Panc1 (cell line): ENCODE measurements around the gene ENO4. TPM values are rescaled to one million over a fixed set of nuclear protein-coding genes. Genes with fewer than 3 reads are reported as not detected.

Experiments used
- ATAC-seq: fragments of 200-7000 bp; cut with Tn5 transposase; 2 replicates; pipeline ENCODE4 v1.9.1; 2020; ENCODE audit warnings: mild to moderate bottlenecking, moderate library complexity
- BruUV-seq: library from RNA; stranded (reverse); fragments of 400-500 nt; replicated peaks from 2 replicates; lab custom pipeline; 2021; lab: Mats Ljungman, UMichigan
- CTCF ChIA-PET: fragments of 300-600 bp; sonication (Branson Sonifier 250); formaldehyde crosslinking; loops from one replicate; lab custom pipeline; 2022; ENCODE audit warnings: antibody characterized with exemption; lab: Charles Lee
- POLR2A ChIA-PET: fragments of 300-600 bp; sonication (Branson Sonifier 250); formaldehyde crosslinking; loops from one replicate; lab custom pipeline; 2022; ENCODE audit warnings: antibody characterized with exemption; lab: Charles Lee
- DNase-seq: peaks from one replicate; pipeline ENCODE4 v3.0.0-alpha.2; 2010; ENCODE audit warnings: low read depth, low spot score
- H3K27ac ChIP-seq: 2 replicates; pipeline ENCODE4 v1.5.1; 2011; ENCODE audit warnings: mild to moderate bottlenecking, low read length, inconsistent platforms
- H3K27me3 ChIP-seq: fragments of 200-500 bp; sonication (Bioruptor generic); 2 replicates; pipeline ENCODE4 v1.6.0; 2014; ENCODE audit warnings: low read length, inconsistent platforms; ENCODE audit not compliant: control insufficient read depth, insufficient read depth
- H3K36me3 ChIP-seq: fragments of 200-500 bp; sonication (Bioruptor generic); 2 replicates; pipeline ENCODE4 v1.5.1; 2014; ENCODE audit warnings: inconsistent platforms, mild to moderate bottlenecking, low read length, moderate library complexity; ENCODE audit not compliant: control insufficient read depth, insufficient read depth
- H3K4me1 ChIP-seq: 2 replicates; pipeline ENCODE4 v1.5.1; 2011; ENCODE audit warnings: inconsistent platforms, mild to moderate bottlenecking, low read length, moderate library complexity; ENCODE audit not compliant: control insufficient read depth, insufficient read depth
- H3K4me3 ChIP-seq, 2 experiments: 2 replicates each; pipeline ENCODE4 v1.5.1; 2011 to 2012; ENCODE audit warnings: low read depth in 2 of 2, low read length in 2 of 2, mild to moderate bottlenecking in 2 of 2, inconsistent platforms in 1 of 2, moderate library complexity in 1 of 2
- H3K9me3 ChIP-seq: fragments of 200-500 bp; sonication (Bioruptor generic); 2 replicates; pipeline ENCODE4 v1.5.1; 2014; ENCODE audit warnings: low read depth, mild to moderate bottlenecking, inconsistent platforms, low read length, moderate library complexity; ENCODE audit not compliant: control insufficient read depth, insufficient read depth
- CTCF ChIP-seq: fragments of 450-650 bp; IDR thresholded peaks from 2 replicates; pipeline ENCODE4 v1.5.1; 2017; ENCODE audit warnings: mild to moderate bottlenecking
- POLR2AphosphoS5 ChIP-seq: IDR thresholded peaks from 2 replicates; pipeline ENCODE4 v1.6.1; 2012; ENCODE audit warnings: mild to moderate bottlenecking, low read depth, low read length, moderate library complexity
- REST ChIP-seq, 2 experiments: IDR thresholded peaks; 2 replicates each; pipeline ENCODE4 v1.6.1; 2011 to 2012; ENCODE audit warnings: low read depth in 2 of 2, control low read depth in 1 of 2, low read length in 1 of 2, mild to moderate bottlenecking in 1 of 2, moderate library complexity in 1 of 2; ENCODE audit not compliant: insufficient read depth in 1 of 2
- SIN3A ChIP-seq: IDR thresholded peaks from 2 replicates; pipeline ENCODE4 v1.6.1; 2012; ENCODE audit warnings: low read depth, mild to moderate bottlenecking, low read length, moderate library complexity, borderline replicate concordance; ENCODE audit not compliant: insufficient read depth
- TCF7L2 ChIP-seq: IDR thresholded peaks from 2 replicates; pipeline ENCODE4 v1.6.1; 2011; ENCODE audit warnings: mild to moderate bottlenecking, low read depth, low read length, inconsistent platforms
- in situ Hi-C: cut with HindIII; loops from 2 replicates; pipeline ENCODE4 v1.10.0; 2016; ENCODE audit warnings: low sequenced_read_pairs, low pct_unique_long_range_greater_than_20kb
- intact Hi-C: fragments of 100-400 bp; cut with micrococcal nuclease; formaldehyde crosslinking; loops from one replicate; pipeline ENCODE4 v1.10.0; 2022; ENCODE audit not compliant: unreplicated experiment
- total RNA-seq: library from RNA; stranded (reverse); gene quantifications from one replicate; pipeline ENCODE4 v1.2.1, GENCODE V29; 2021; ENCODE audit not compliant: unreplicated experiment

Gene ENO4
- total RNA-seq, 1 experiment from 2014 or later = 0.15 TPM

- POLR2A ChIA-PET = interaction anchor here (0.5 kb wide), 2 partner anchors 9 to 24 kb away, joined by 3 read pairs; no protein-coding TSS in a partner anchor
- BruUV-seq = no TSS peak
- Histone ChIP-seq H3K27ac (no peak overlapping the region), H3K4me3 (no peak overlapping the region), H3K9me3 (no peaks in the 10 kb centered on the region), H3K27me3 (no peaks in the 10 kb centered on the region), H3K4me1 (no peaks in the 10 kb centered on the region), H3K36me3 (peaks cover 11% of the 10 kb centered on the region)
- DNase-seq (no peak), ATAC-seq (no peak)
- intact Hi-C loops = no loop called here
- CTCF ChIA-PET = no interaction called here
- TF ChIP-seq REST (IDR thresholded peaks at IDR 0.05; ENCODE audit: insufficient read depth in 1 of 2, low read depth in 2 of 2, low read length in 1 of 2) (no peak), SIN3A (no peak), CTCF (no peak), TCF7L2 (no peak), POLR2AphosphoS5 (no peak)
- in situ Hi-C loops = no loop called here
Observed at GRCh38 chr10:116880716-116881482, 31.6 kb downstream of the ENO4 start.

GRCh38 chr10:116882639-116883038 lies 33.3 kb downstream of the ENO4 start:
- DNase-seq = no peak
- no TSS peak for BruUV-seq
- ATAC-seq = no peak
- H3K4me1 ChIP-seq = peaks cover 3% of the 10 kb centered on the region
- H3K27ac ChIP-seq = no peak overlapping the region
- ChIA-PET POLR2A (no interaction called here), CTCF (no interaction called here)
- no peaks in the 10 kb centered on the region for H3K27me3 ChIP-seq
- intact Hi-C loops = no loop called here
- no peaks in the 10 kb centered on the region for H3K9me3 ChIP-seq
- no peak for TF ChIP-seq SIN3A
- TF ChIP-seq TCF7L2 = no peak
- TF ChIP-seq POLR2AphosphoS5 = no peak
- TF ChIP-seq REST (IDR thresholded peaks at IDR 0.05; ENCODE audit: insufficient read depth in 1 of 2, low read depth in 2 of 2, low read length in 1 of 2) = no peak
- no peak for TF ChIP-seq CTCF
- peaks cover 13% of the 10 kb centered on the region for H3K36me3 ChIP-seq
- in situ Hi-C loops = no loop called here
- H3K4me3 ChIP-seq = no peak overlapping the region
